ENCODE data around the gene PMFBP1. TPM values are rescaled to one million over a fixed set of nuclear protein-coding genes. Genes with fewer than 3 reads are reported as not detected.

PMFBP1 gene
- total and polyA plus RNA-seq, 7 donors: 0.16 to 0.72 (median 0.37) TPM; not detected in 2

- Histone ChIP-seq H3K27ac (no peak overlapping the region), H3K27me3 (ENCODE audit: insufficient read depth in 3 of 3, low read length in 2 of 3) (no peaks in the 10 kb centered on the region), H3K4me1 (no peaks in the 10 kb centered on the region), H3K4me3 (no peak overlapping the region), H3K36me3 (ENCODE audit: insufficient read depth in 1 of 2, low read depth in 1 of 2) (no peaks in the 10 kb centered on the region), H3K9me3 (no peaks in the 10 kb centered on the region)
- no peak for TF ChIP-seq CTCF (IDR thresholded peaks at IDR 0.05)
- DNase-seq (no peak), ATAC-seq (no peak)
- WGBS, 3 donors: 47 to 73% (median 55%) methylated on average over 1 of the region's 1 CpG
- intact Hi-C loops (cut with DNase I): no loop called here
Observed at GRCh38 chr16:72142476-72142875, 29.5 kb downstream of the PMFBP1 start.

GRCh38 chr16:72139908-72140307, 32.0 kb downstream of the PMFBP1 start:
- H3K4me1 ChIP-seq: no peaks in the 10 kb centered on the region
- ATAC-seq (no peak), DNase-seq (no peak)
- TF ChIP-seq CTCF (IDR thresholded peaks at IDR 0.05): no peak
- H3K4me3 ChIP-seq: no peak overlapping the region
- H3K27me3 ChIP-seq (ENCODE audit: insufficient read depth in 3 of 3, low read length in 2 of 3): no peaks in the 10 kb centered on the region
- intact Hi-C loops (cut with DNase I): no loop called here
- H3K9me3 ChIP-seq: no peaks in the 10 kb centered on the region
- no peaks in the 10 kb centered on the region for H3K36me3 ChIP-seq (ENCODE audit: insufficient read depth in 1 of 2, low read depth in 1 of 2)
- H3K27ac ChIP-seq: no peak overlapping the region
- 93 to 99% (median 96%) methylated on average over 2 of the region's 2 CpGs for WGBS, 3 donors

GRCh38 chr16:72138064-72138572, 33.8 kb downstream of the PMFBP1 start:
- intact Hi-C loops (cut with DNase I): no loop called here
- H3K36me3 ChIP-seq (ENCODE audit: insufficient read depth in 1 of 2, low read depth in 1 of 2): no peaks in the 10 kb centered on the region
- no peak for DNase-seq
- TF ChIP-seq CTCF (IDR thresholded peaks at IDR 0.05): no peak
- no peak for ATAC-seq
- no peaks in the 10 kb centered on the region for H3K27me3 ChIP-seq (ENCODE audit: insufficient read depth in 3 of 3, low read length in 2 of 3)
- H3K27ac ChIP-seq: no peak overlapping the region
- H3K4me1 ChIP-seq: no peaks in the 10 kb centered on the region
- WGBS, 3 donors: 62 to 85% (median 78%) methylated on average over 4 of the region's 4 CpGs
- H3K9me3 ChIP-seq: no peaks in the 10 kb centered on the region
- no peak overlapping the region for H3K4me3 ChIP-seq

GRCh38 chr16:72137380-72138063, 34.4 kb downstream of the PMFBP1 start:
- Histone ChIP-seq H3K9me3 (no peaks in the 10 kb centered on the region), H3K27ac (no peak overlapping the region), H3K4me3 (no peak overlapping the region), H3K4me1 (no peaks in the 10 kb centered on the region), H3K27me3 (ENCODE audit: insufficient read depth in 3 of 3, low read length in 2 of 3) (no peaks in the 10 kb centered on the region), H3K36me3 (ENCODE audit: insufficient read depth in 1 of 2, low read depth in 1 of 2) (no peaks in the 10 kb centered on the region)
- 56 to 61% (median 57%) methylated on average over 15 of the region's 15 CpGs for WGBS, 3 donors
- no peak for TF ChIP-seq CTCF (IDR thresholded peaks at IDR 0.05)
- intact Hi-C loops (cut with DNase I): no loop called here
- ATAC-seq (no peak), DNase-seq (no peak)

GRCh38 chr16:72134507-72134906, 37.4 kb downstream of the PMFBP1 start:
- Histone ChIP-seq H3K4me1 (no peaks in the 10 kb centered on the region), H3K27ac (no peak overlapping the region), H3K36me3 (ENCODE audit: insufficient read depth in 1 of 2, low read depth in 1 of 2) (no peaks in the 10 kb centered on the region), H3K4me3 (no peak overlapping the region), H3K27me3 (ENCODE audit: insufficient read depth in 3 of 3, low read length in 2 of 3) (no peaks in the 10 kb centered on the region), H3K9me3 (no peaks in the 10 kb centered on the region)
- WGBS, 3 donors: 96% methylated on average over 2 of the region's 2 CpGs
- no peak for ATAC-seq
- DNase-seq: no peak
- intact Hi-C loops (cut with DNase I): no loop called here
- TF ChIP-seq CTCF (IDR thresholded peaks at IDR 0.05): no peak

Data from psoas muscle (tissue), 8 donors.